Fibroblast of pulmonary artery (primary cell): ENCODE measurements around the gene WASF2.
"Not testable (repeated sequence)": the region's sequence is repeated elsewhere in the genome, so short reads cannot be mapped to it uniquely, and the experiment has no call there.

ENCODE experiments used
- DNase-seq: peaks from one replicate; pipeline ENCODE4 v3.0.0-alpha.2; 2010; ENCODE audit warnings: low read depth
- H3K4me3 ChIP-seq: replicated peaks from 2 replicates; pipeline ENCODE4 v1.5.1; 2011; ENCODE audit warnings: low read depth, mild to moderate bottlenecking, control low read depth, low read length, moderate library complexity
- CTCF ChIP-seq: IDR thresholded peaks from 2 replicates; pipeline ENCODE4 v1.5.1; 2011; ENCODE audit warnings: mild to moderate bottlenecking, control low read depth, low read length, inconsistent platforms; ENCODE audit errors: missing control alignments

WASF2 gene

GRCh38 chr1:27489973-27490741 is at the start of gene WASF2:
Gene WASF2 (minus strand): TSS chr1:27490167. CDS start chr1:27428890, 61,277 bp downstream.
- DNase-seq = peak; percentile 97
- H3K4me3 ChIP-seq = peak within 1 kb of the TSS; percentile 100
- TF ChIP-seq CTCF = no peak

DNA sequence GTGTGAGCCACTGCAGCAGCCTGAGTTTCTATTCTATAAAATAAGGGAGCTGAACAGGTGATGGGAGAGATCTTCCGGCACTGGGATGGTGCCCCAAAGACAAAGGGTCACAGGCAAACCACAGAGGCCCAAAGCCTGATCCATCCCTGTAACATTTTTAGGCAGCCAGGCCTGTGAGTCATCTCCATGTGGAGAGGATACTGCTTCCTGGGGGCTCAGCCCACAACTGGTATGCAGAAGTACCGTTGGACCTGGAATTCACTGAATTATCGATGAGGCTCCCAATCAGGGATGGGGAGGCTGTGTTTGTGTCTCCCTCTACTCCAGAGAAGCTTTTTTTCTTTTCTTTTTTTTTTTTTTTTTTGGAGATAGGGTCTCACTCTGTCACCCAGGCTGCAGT is 48.8 kb upstream of the WASF2 start:
- DNase-seq = peak; percentile 45
- TF ChIP-seq CTCF = no peak
- no peak overlapping the region for H3K4me3 ChIP-seq

DNA sequence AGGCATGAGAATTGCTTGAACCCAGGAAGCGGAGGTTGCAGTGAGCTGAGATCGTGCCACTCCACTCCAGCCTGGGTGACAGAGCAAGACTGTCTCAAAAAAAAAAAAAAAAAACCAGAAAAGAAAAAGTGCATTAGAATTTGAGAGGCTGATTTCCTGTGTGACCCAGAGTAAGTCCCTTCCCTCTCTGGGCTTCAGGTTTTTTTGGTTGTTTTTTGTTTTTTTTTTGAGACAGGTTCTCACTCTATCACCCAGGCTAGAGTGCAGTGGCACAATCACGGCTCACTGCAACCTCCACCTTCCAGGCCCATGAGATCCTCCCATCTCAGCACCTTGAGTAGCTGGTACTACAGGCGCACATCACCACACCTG is 48.3 kb upstream of the WASF2 start:
- not testable (repeated sequence) for DNase-seq, H3K4me3 ChIP-seq

GRCh38 chr1:27536767-27537166 is 46.8 kb upstream of the WASF2 start:
- no peak overlapping the region for H3K4me3 ChIP-seq
- no peak for TF ChIP-seq CTCF
- DNase-seq = peak; percentile 76

- H3K4me3 ChIP-seq = no peak overlapping the region
- no peak for TF ChIP-seq CTCF
- no peak for DNase-seq
Measured at GRCh38 chr1:27536010-27536757, 46.2 kb upstream of the WASF2 start.

DNA sequence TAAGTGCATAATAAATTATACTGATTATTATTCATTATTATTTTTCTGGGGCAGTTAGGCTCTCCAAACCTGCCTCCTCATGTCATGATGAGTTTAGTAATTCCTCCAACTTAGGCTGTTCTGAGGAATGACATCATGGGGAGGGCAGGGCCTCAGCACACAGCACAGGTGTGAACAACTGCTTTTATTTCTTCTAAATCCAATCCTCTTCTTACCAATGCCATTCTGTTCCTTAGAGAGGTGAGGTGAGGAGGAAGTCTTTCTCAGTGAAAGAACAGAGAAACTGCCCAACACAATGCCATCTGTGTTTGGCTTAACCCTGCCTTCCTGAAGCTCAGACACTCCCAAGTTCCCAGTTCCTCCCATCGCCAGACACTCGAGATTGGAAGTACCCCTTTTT is 45.4 kb upstream of the WASF2 start:
- no peak overlapping the region for H3K4me3 ChIP-seq
- no peak for TF ChIP-seq CTCF
- no peak for DNase-seq

DNA sequence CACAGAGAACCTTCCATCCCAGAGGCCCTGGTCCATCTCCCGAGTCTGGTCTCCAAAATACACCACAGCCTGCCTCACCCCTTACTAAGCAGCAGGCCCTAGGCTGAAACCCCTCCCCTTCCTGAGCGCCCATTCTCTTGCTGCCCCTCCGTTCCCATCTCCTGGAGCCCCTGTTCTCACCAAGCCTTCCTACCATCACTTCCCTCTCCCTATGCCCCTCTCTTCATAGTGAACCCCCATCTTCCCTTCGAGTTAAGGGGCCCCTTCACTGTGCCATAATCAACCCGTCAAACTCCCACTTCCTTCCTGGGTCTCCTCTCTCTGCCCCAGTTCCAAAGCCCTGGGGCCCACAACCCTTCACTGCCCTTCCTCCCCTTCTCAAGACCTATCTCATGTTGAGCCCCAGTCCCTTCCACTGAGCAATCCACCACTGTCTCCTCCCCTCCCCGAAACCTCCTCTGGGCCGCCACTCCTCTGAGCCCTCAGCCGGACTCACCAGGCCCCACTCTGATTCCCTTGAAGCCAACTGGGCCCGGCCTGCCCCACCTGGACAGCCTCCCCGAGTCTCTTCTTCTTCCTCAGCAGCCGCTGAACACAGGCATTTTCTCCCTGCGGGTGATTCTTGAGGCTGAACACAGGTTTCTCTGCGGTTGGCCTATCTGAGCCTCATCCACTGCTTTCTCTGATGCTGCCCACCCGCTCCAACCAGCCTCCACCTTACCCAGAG is 42.2 kb upstream of the WASF2 start:
- no peak for TF ChIP-seq CTCF
- no peak for DNase-seq
- H3K4me3 ChIP-seq = no peak overlapping the region
